Chondrocyte (in vitro differentiated cells): ENCODE data around the gene SYNE3. TPM values are rescaled to one million over a fixed set of nuclear protein-coding genes. Genes with fewer than 3 reads are reported as not detected.

Experiments
- DNase-seq: peaks from one replicate; pipeline ENCODE4 v3.0.0; 2021; ENCODE audit warnings: mixed read lengths, low spot score
- H3K27ac Mint-ChIP-seq: one replicate; pipeline ENCODE4 v1.8.0; 2021; ENCODE audit warnings: mild to moderate bottlenecking, moderate library complexity, mixed read lengths; ENCODE audit not compliant: unreplicated experiment
- H3K27me3 Mint-ChIP-seq: 2 replicates; pipeline ENCODE4 v1.8.0; 2021; ENCODE audit warnings: low read depth, mixed read lengths
- H3K36me3 Mint-ChIP-seq: 2 replicates; pipeline ENCODE4 v1.8.0; 2021; ENCODE audit warnings: low read depth, mixed read lengths
- H3K4me1 Mint-ChIP-seq: 2 replicates; pipeline ENCODE4 v1.8.0; 2021; ENCODE audit warnings: low read depth, mild to moderate bottlenecking, mixed read lengths
- H3K4me3 Mint-ChIP-seq: one replicate; pipeline ENCODE4 v1.8.0; 2021; ENCODE audit warnings: mild to moderate bottlenecking, moderate library complexity, mixed read lengths; ENCODE audit not compliant: unreplicated experiment
- H3K9me3 Mint-ChIP-seq: 2 replicates; pipeline ENCODE4 v1.8.0; 2021; ENCODE audit warnings: low read depth, mixed read lengths
- CTCF ChIP-seq: fragments of 200-600 bp; sonication (generic); IDR thresholded peaks from 2 replicates; pipeline ENCODE4 v1.5.0; 2021; ENCODE audit warnings: antibody characterized with exemption, mild to moderate bottlenecking, moderate library complexity
- total RNA-seq: library from RNA; stranded (reverse); gene quantifications from 3 replicates; pipeline ENCODE4 v1.2.1, GENCODE V29; 2021

Gene SYNE3
- total RNA-seq, 1 donor from 2014 or later = 22.3 TPM

GRCh38 chr14:95530473-95531276 lies 14.2 kb upstream of the SYNE3 start:
- Mint-ChIP-seq H3K27ac (peak overlapping the region; percentile 88), H3K4me1 (peaks cover 75% of the 10 kb centered on the region)

GRCh38 chr14:95529216-95529615 lies 12.8 kb upstream of the SYNE3 start:
- Mint-ChIP-seq H3K9me3 (no peaks in the 10 kb centered on the region), H3K36me3 (no peaks in the 10 kb centered on the region), H3K27me3 (no peaks in the 10 kb centered on the region), H3K4me3 (no peak overlapping the region), H3K27ac (peak overlapping the region; percentile 53), H3K4me1 (peaks cover 86% of the 10 kb centered on the region)
- DNase-seq = no peak
- no peak for TF ChIP-seq CTCF

More at GRCh38 chr14:95530473-95531276, 14.2 kb upstream of the SYNE3 start:
- no peaks in the 10 kb centered on the region for H3K27me3 Mint-ChIP-seq
- no peaks in the 10 kb centered on the region for H3K36me3 Mint-ChIP-seq
- no peak overlapping the region for H3K4me3 Mint-ChIP-seq
- no peak for DNase-seq
- TF ChIP-seq CTCF = no peak
- no peaks in the 10 kb centered on the region for H3K9me3 Mint-ChIP-seq

- peak overlapping the region; percentile 98 for H3K27ac Mint-ChIP-seq
- H3K4me1 Mint-ChIP-seq = peaks cover 89% of the 10 kb centered on the region
- peak overlapping the region; percentile 26 for H3K4me3 Mint-ChIP-seq
- no peak for DNase-seq
- H3K9me3 Mint-ChIP-seq = no peaks in the 10 kb centered on the region
- no peaks in the 10 kb centered on the region for H3K27me3 Mint-ChIP-seq
- peak; percentile 97 for TF ChIP-seq CTCF
- H3K36me3 Mint-ChIP-seq = no peaks in the 10 kb centered on the region
These were observed 11.0 kb upstream of the SYNE3 start for GRCh38 chr14:95527387-95528002.

- Mint-ChIP-seq H3K27ac (peak overlapping the region; percentile 98), H3K4me1 (peaks cover 89% of the 10 kb centered on the region), H3K27me3 (no peaks in the 10 kb centered on the region), H3K36me3 (no peaks in the 10 kb centered on the region), H3K9me3 (no peaks in the 10 kb centered on the region), H3K4me3 (peak overlapping the region; percentile 26)
- TF ChIP-seq CTCF = no peak
- DNase-seq = no peak
These were observed 10.3 kb upstream of the SYNE3 start for GRCh38 chr14:95526483-95527386.

- Mint-ChIP-seq H3K27ac (peak overlapping the region; percentile 98), H3K4me3 (no peak overlapping the region), H3K36me3 (no peaks in the 10 kb centered on the region), H3K27me3 (no peaks in the 10 kb centered on the region), H3K9me3 (no peaks in the 10 kb centered on the region), H3K4me1 (peaks cover 81% of the 10 kb centered on the region)
- no peak for DNase-seq
- no peak for TF ChIP-seq CTCF
These were observed 9.5 kb upstream of the SYNE3 start for GRCh38 chr14:95525999-95526398.
